DND-41 (cell line): ENCODE measurements around the gene RGR.
A peak's percentile ranks its signal among the peaks of the same experiment; 100 is the strongest.

Experiments
- ATAC-seq: fragments of 200-7000 bp; cut with Tn5 transposase; 3 replicates; pipeline ENCODE4 v1.9.1; 2021; ENCODE audit warnings: low read depth; ENCODE audit not compliant: insufficient read depth
- DNase-seq: peaks from one replicate; pipeline ENCODE4 v3.0.0-alpha.2; 2020
- H2AFZ ChIP-seq: 2 replicates; pipeline ENCODE4 v1.6.0; 2012; ENCODE audit warnings: low read depth, low read length
- H3K27ac ChIP-seq: 2 replicates; pipeline ENCODE4 v1.5.1; 2012; ENCODE audit warnings: low read length, inconsistent platforms
- H3K27me3 ChIP-seq: fragments of 200-600 bp; sonication (generic); 2 replicates; pipeline ENCODE4 v1.6.0; 2012; ENCODE audit warnings: low read length, mild to moderate bottlenecking, inconsistent platforms; ENCODE audit not compliant: insufficient read depth, poor library complexity
- H3K36me3 ChIP-seq: 2 replicates; pipeline ENCODE4 v1.5.1; 2012; ENCODE audit warnings: low read length, inconsistent platforms; ENCODE audit not compliant: insufficient read depth
- H3K4me1 ChIP-seq: 2 replicates; pipeline ENCODE4 v1.5.1; 2012; ENCODE audit warnings: mild to moderate bottlenecking, low read length; ENCODE audit not compliant: insufficient read depth
- H3K4me2 ChIP-seq: 2 replicates; pipeline ENCODE4 v1.6.0; 2012; ENCODE audit warnings: mild to moderate bottlenecking, moderate library complexity, low read length, inconsistent platforms; ENCODE audit not compliant: insufficient read depth
- H3K4me3 ChIP-seq, 2 experiments: fragments of 200-600 bp in 1 of 2; shearing (Covaris generic) in 1 of 2; 2 replicates each; pipeline ENCODE4 v1.5.1; 2012 to 2016; ENCODE audit warnings: inconsistent platforms in 2 of 2, low read length in 2 of 2, mild to moderate bottlenecking in 2 of 2, low read depth in 1 of 2, moderate library complexity in 1 of 2
- H3K79me2 ChIP-seq: 2 replicates; pipeline ENCODE4 v1.6.0; 2012; ENCODE audit warnings: low read length, inconsistent platforms; ENCODE audit not compliant: insufficient read depth
- H3K9ac ChIP-seq: 2 replicates; pipeline ENCODE4 v1.6.0; 2012; ENCODE audit warnings: low read depth, mild to moderate bottlenecking, inconsistent platforms, low read length, moderate library complexity
- H3K9me3 ChIP-seq: 2 replicates; pipeline ENCODE4 v1.5.1; 2012; ENCODE audit warnings: low read length, moderate library complexity, mild to moderate bottlenecking, inconsistent platforms; ENCODE audit not compliant: insufficient read depth, severe bottlenecking
- H4K20me1 ChIP-seq: 2 replicates; pipeline ENCODE4 v1.6.0; 2012; ENCODE audit warnings: low read length; ENCODE audit not compliant: insufficient read depth
- EZH2 ChIP-seq: IDR thresholded peaks from 3 replicates; pipeline ENCODE4 v1.6.1; 2012; ENCODE audit warnings: borderline replicate concordance, low read depth, mild to moderate bottlenecking, moderate library complexity, low read length, inconsistent platforms; ENCODE audit not compliant: severe bottlenecking
- TF ChIP-seq, protein P1 (sequence below): IDR thresholded peaks from 2 replicates; pipeline ENCODE4 v1.5.1; 2012; ENCODE audit warnings: borderline replicate concordance, low read length, moderate library complexity, mild to moderate bottlenecking; ENCODE audit not compliant: poor library complexity, severe bottlenecking; ENCODE audit errors: extremely low read depth

Gene RGR

DNA sequence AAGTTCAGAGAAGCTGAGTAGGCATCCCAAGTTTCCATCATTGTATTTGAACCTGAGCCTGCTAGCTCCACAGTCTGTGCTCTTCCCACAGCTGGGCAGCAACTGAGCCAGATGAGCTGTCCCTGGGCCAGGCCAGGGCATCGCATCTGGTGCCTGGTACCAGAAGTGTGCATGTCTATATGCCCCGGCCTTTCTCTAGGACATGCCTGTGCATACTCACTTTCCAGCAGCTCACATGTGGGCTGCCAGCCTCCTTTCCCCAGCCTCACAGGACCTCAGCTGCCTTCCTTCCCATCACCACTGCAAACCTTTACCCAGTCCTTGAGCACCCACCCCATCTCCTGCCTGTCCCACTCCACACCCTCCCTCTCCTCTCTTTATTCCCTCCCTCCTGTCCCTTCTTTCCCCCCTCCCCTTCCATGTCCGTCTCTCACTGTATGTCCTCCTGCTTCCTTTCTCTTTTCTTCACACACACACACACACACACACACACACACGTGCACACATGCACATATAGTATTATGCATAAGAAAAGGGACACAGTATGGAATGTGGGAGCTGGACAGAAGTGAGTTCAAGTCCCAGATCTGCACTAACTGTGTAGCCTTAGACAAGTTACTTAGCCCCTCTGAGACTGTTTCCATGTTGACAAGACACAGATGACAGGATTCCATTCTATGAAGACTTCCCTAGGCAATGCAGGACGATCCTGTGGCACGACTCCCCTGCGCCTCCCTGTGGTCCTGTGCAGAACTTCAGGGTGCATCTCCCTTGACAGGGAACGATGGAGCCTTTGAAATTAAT lies 39.6 kb upstream of the RGR start:
- peak; percentile 53 for DNase-seq
- Histone ChIP-seq H4K20me1 (no peaks in the 10 kb centered on the region), H3K79me2 (no peaks in the 10 kb centered on the region), H3K4me3 (no peak overlapping the region), H3K27ac (no peak overlapping the region), H3K27me3 (peaks cover 3% of the 10 kb centered on the region), H3K36me3 (no peaks in the 10 kb centered on the region), H3K9ac (no peak overlapping the region), H3K4me2 (no peak overlapping the region), H3K9me3 (no peaks in the 10 kb centered on the region), H2AFZ (no peak overlapping the region), H3K4me1 (no peaks in the 10 kb centered on the region)
- ATAC-seq = peak; percentile 85
- TF ChIP-seq, protein P1, sequence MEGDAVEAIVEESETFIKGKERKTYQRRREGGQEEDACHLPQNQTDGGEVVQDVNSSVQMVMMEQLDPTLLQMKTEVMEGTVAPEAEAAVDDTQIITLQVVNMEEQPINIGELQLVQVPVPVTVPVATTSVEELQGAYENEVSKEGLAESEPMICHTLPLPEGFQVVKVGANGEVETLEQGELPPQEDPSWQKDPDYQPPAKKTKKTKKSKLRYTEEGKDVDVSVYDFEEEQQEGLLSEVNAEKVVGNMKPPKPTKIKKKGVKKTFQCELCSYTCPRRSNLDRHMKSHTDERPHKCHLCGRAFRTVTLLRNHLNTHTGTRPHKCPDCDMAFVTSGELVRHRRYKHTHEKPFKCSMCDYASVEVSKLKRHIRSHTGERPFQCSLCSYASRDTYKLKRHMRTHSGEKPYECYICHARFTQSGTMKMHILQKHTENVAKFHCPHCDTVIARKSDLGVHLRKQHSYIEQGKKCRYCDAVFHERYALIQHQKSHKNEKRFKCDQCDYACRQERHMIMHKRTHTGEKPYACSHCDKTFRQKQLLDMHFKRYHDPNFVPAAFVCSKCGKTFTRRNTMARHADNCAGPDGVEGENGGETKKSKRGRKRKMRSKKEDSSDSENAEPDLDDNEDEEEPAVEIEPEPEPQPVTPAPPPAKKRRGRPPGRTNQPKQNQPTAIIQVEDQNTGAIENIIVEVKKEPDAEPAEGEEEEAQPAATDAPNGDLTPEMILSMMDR = peak; percentile 82
- TF ChIP-seq EZH2 = no peak

GRCh38 chr10:84205853-84206525 lies 38.9 kb upstream of the RGR start:
- ATAC-seq (no peak), DNase-seq (no peak)
- H3K9me3 ChIP-seq = no peaks in the 10 kb centered on the region
- H3K27me3 ChIP-seq = peaks cover 3% of the 10 kb centered on the region
- H3K79me2 ChIP-seq = no peaks in the 10 kb centered on the region
- H3K9ac ChIP-seq = no peak overlapping the region
- H3K36me3 ChIP-seq = no peaks in the 10 kb centered on the region
- H3K4me2 ChIP-seq = no peak overlapping the region
- TF ChIP-seq, protein P1 = no peak
- no peak for TF ChIP-seq EZH2
- no peak overlapping the region for H3K4me3 ChIP-seq
- no peaks in the 10 kb centered on the region for H3K4me1 ChIP-seq
- no peak overlapping the region for H2AFZ ChIP-seq
- H3K27ac ChIP-seq = no peak overlapping the region
- no peaks in the 10 kb centered on the region for H4K20me1 ChIP-seq

DNA sequence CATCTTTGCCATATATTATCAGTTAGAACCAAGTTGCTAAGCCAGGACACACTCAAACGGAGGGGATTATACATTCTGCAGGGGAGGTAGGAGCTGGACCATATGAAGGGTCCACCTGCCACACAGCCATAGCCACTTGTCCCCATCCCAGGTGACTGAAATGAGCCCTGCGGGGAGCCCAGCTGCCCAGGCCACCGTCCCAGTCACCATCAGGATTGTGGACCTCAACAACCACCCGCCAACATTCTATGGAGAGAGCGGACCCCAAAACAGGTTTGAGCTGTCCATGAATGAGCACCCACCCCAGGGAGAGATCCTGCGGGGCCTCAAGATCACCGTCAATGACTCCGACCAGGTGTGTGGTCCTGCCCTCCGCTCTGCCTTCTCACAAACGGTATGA lies 36.8 kb upstream of the RGR start:
- no peak overlapping the region for H3K4me3 ChIP-seq
- no peak for DNase-seq
- TF ChIP-seq EZH2 = no peak
- TF ChIP-seq, protein P1 = no peak
- H3K9me3 ChIP-seq = no peaks in the 10 kb centered on the region
- H3K79me2 ChIP-seq = no peaks in the 10 kb centered on the region
- H3K9ac ChIP-seq = no peak overlapping the region
- H3K27ac ChIP-seq = no peak overlapping the region
- H3K36me3 ChIP-seq = no peaks in the 10 kb centered on the region
- H2AFZ ChIP-seq = no peak overlapping the region
- no peak overlapping the region for H3K4me2 ChIP-seq
- H3K27me3 ChIP-seq = peaks cover 3% of the 10 kb centered on the region
- no peak for ATAC-seq
- H3K4me1 ChIP-seq = no peaks in the 10 kb centered on the region
- no peaks in the 10 kb centered on the region for H4K20me1 ChIP-seq
